Hematopoietic multipotent progenitor cell treated with erythropoietin and hydrocortisone succinate and interleukin-3 and kit ligand, for 17 days (in vitro differentiated cells): ENCODE results near the gene RNF214.
"Not testable (repeated sequence)": the region's sequence is repeated elsewhere in the genome, so short reads cannot be mapped to it uniquely, and the experiment has no call there.

ENCODE experiments used
- DNase-seq: peaks from one replicate; pipeline ENCODE4 v3.0.0-alpha.2; 2015; ENCODE audit warnings: low spot score

The RNF214 gene

GRCh38 chr11:117197516-117198456, 34.7 kb upstream of the RNF214 start:
- no peak for DNase-seq

GRCh38 chr11:117198613-117199012, 33.9 kb upstream of the RNF214 start:
- no peak for DNase-seq

DNA sequence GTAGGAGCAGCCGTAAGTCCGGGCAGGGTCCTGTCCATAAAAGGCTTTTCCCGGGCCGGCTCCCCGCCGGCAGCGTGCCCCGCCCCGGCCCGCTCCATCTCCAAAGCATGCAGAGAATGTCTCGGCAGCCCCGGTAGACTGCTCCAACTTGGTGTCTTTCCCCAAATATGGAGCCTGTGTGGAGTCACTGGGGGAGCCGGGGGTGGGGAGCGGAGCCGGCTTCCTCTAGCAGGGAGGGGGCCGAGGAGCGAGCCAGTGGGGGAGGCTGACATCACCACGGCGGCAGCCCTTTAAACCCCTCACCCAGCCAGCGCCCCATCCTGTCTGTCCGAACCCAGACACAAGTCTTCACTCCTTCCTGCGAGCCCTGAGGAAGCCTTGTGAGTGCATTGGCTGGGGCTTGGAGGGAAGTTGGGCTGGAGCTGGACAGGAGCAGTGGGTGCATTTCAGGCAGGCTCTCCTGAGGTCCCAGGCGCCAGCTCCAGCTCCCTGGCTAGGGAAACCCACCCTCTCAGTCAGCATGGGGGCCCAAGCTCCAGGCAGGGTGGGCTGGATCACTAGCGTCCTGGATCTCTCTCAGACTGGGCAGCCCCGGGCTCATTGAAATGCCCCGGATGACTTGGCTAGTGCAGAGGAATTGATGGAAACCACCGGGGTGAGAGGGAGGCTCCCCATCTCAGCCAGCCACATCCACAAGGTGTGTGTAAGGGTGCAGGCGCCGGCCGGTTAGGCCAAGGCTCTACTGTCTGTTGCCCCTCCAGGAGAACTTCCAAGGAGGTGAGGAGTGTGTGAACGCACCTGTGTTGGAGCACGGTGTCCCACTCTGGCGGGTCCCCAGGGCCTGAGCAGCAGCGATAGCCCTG, 33.2 kb upstream of the RNF214 start, which contains the start of gene TAGLN:
TAGLN (plus strand) TSS at position 318 of the 863 bp plus-strand sequence. CDS start 3,644 bp downstream, outside the sequence.
- DNase-seq, result no peak

DNA sequence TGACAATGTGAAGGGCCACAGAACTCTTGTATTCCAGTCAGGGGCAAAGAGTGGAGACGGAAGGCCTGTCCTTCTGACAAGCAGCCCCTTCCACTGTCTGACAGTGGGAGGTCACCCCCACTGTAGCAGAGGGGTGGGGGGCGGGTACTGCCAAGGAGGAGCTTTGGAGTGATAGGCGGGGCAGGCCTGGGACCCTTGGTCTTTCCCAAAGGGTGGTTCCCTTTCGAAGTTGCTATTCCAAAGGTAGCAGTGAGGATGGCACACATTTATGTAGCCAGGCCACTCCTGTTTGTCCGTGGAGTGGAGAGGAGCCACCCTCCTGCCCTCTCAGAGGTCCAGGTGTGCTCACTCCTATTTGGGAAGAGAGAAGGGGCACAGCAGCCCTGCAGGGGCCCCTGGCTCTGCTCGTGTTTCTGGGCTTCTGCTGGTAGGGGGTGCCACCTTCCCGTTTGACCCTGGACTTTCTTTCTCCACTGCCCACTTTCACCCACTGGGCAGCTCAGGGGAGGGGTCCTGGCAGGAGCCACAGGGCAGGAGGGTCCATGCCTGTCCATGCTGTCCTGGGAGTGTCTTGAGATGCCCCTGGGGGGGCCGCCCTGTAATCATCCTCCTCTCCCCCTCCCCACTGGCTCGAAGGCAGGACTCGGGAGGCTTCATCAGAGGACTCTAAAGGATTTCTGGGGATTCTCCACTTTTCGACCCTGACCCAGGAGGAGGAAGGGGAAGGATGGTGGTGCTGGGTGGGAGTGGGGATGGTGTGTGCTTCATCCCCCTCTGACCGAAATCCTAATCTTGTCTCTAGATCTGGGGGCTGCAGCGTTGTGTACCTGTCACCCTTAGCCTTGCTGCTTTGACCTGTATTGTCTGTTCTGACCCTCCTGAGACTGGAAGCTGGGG, 32.3 kb upstream of the RNF214 start:
- DNase-seq, result no peak

DNA sequence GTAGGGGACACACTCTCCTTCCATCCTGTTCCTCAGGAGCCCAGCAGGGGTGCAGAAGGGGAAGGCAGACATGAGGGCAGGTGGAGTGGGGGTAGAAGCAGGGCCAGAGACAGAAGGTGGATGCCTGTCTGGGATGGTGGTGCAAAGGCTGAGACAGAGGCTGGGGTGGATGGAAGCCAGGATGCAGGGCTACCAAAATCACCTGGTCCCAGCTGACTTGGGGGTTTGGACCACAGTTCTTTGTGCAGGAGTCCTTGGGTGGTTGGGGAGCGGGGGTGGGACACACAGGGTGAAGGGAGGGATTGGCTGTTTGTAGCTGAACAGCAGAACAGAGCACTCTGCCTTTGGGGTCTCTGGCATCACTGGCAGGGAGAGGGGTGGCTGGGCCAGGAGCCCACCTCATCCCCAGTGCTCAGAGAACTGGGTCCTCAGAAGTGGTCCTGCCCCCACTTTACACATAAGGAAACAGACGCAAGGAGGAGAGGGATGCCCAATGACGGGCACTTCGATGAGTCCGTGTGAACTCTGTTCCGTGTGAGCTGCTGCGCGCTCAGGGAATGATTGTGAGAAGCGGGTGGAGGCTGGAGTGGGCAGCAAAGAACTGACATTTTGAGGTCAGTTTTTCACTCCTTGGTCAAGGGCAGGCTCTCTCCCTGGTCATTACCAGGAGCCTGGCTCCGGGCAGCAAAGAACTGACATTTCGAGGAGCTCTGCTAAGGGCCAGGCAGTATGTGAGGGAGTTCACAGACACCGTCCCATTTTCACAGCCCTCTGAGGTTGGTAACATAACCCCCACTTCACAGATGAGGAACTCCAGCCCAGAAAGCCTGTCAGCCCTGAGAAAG, 31.4 kb upstream of the RNF214 start:
- no peak for DNase-seq

- DNase-seq, result no peak
Observed at GRCh38 chr11:117201658-117202305, 30.7 kb upstream of the RNF214 start.

DNA sequence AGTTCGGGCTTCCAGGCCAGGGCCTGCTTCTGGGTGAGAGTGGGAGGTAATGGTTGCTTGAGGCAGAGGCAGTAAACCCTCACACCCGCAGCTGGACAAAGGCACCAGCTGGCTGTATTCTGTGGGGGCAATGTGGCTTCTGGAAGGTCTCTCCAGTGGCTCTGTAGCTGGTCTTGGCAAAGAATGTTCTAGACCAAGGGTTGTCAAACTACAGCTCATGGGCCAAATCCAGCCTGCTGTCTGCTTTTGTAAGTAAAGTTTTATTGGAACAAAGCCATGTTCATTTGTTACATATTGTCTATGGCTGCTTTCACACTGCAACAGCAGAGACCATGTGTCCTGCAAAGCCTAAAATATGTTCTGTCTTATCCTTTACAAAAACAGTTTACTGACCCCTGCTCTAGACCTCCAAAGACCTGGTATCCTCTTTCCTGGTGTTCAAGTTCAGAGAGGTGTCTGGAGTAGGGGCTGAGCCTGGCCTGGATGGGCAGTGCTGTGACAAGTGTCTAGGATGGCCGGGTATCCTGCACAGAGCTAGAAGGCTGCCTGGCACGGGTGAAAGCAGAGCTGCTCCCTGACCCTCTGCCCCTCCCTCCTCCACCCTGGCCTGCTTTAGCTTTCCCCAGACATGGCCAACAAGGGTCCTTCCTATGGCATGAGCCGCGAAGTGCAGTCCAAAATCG, 29.9 kb upstream of the RNF214 start:
- no peak for DNase-seq

DNA sequence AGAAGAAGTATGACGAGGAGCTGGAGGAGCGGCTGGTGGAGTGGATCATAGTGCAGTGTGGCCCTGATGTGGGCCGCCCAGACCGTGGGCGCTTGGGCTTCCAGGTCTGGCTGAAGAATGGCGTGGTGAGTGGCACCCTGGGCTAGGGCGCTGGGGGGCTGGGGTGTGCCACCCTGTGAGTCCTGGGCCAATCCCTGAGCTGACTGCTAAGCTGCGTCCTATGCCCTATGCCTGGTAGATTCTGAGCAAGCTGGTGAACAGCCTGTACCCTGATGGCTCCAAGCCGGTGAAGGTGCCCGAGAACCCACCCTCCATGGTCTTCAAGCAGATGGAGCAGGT, 29.4 kb upstream of the RNF214 start:
- DNase-seq, result no peak

DNA sequence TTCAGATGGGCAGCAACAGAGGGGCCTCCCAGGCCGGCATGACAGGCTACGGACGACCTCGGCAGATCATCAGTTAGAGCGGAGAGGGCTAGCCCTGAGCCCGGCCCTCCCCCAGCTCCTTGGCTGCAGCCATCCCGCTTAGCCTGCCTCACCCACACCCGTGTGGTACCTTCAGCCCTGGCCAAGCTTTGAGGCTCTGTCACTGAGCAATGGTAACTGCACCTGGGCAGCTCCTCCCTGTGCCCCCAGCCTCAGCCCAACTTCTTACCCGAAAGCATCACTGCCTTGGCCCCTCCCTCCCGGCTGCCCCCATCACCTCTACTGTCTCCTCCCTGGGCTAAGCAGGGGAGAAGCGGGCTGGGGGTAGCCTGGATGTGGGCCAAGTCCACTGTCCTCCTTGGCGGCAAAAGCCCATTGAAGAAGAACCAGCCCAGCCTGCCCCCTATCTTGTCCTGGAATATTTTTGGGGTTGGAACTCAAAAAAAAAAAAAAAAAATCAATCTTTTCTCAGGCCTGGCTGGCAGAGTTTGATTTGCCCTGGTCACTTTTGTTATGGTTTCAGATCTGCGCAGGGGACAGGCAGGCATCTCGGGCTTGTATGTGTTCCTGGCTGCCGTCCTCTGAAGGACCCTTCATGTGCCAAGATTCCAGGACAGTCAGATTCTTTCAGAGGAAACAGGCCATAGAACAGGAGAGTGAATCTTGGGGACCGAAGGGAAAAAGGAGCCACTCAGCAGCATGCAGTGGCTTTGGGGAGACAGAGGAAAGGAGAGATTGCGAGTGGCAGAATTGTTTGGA, 28.0 kb upstream of the RNF214 start:
- DNase-seq, result no peak

DNA sequence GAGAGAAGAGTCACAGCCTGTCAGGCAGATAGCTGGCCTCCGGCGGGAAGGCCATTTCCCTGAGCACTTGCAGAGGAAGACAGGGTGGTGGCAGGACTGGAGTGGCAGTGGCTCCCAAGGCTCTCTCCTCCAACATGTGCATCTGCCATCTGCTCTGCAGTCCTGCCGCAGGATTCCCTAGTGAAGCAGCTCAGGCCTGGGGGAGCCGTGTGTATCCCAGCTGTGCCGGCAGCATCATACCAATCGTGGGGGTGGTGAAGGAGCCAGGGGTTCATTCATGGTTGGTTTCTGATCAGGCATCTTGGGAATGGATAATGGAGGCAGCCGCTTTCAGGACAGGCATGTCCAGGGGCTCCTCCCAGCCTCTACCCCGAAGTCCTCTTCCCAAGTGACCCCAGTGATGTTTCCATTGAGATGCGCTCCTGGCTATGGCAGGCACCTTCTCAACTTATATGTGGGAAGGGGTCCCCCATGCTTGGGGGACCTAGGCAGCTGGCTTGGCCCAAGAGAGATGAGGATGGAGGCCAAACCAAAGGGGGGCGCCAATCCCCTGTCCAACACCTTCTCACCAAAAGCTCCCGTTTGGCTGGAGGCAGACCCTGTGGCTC, 27.2 kb upstream of the RNF214 start:
- no peak for DNase-seq

- not testable (repeated sequence) for DNase-seq
Observed at GRCh38 chr11:117206111-117206510, 26.4 kb upstream of the RNF214 start.

DNA sequence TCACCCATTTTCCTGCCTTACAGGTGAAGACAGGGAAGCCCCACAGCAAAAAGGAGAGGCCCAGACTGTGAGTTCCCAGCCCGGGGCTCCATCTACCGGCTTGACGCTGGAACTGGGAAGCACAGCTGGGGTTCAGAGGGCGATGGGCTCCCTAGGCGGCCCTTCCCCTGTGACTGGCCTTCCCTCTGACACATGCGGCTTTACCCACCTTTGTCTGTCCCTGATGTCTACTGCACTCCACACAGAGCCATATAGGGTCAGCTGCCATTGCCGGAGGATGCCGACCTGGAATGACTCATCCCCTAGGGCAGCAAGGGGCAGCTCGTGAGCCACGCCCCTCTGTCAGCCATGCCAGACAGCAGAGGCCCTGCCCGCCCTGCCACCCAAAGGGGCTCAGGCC, 25.6 kb upstream of the RNF214 start:
- DNase-seq, result not testable (repeated sequence)

GRCh38 chr11:117207481-117207880, 25.0 kb upstream of the RNF214 start:
- not testable (repeated sequence) for DNase-seq

DNA sequence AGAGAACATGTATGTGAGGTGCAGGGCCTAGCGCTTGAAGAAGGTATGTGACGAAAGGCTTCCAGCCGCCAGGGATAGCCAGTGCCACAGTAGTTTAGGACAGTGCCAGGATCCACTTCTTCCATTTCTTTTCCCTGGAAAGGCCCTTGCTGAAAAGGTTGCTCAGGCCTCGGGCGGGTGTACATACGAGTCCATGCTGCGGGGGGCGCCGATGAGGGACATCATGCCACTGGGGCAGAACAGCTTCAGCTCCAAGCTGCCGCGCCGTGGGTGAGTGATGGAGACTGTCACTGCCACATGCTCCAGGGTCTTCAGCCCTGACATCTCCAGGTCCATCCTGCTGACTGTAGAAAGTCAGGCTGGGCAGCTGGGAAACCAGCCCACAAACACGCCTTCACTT, 23.8 kb upstream of the RNF214 start:
- not testable (repeated sequence) for DNase-seq

DNA sequence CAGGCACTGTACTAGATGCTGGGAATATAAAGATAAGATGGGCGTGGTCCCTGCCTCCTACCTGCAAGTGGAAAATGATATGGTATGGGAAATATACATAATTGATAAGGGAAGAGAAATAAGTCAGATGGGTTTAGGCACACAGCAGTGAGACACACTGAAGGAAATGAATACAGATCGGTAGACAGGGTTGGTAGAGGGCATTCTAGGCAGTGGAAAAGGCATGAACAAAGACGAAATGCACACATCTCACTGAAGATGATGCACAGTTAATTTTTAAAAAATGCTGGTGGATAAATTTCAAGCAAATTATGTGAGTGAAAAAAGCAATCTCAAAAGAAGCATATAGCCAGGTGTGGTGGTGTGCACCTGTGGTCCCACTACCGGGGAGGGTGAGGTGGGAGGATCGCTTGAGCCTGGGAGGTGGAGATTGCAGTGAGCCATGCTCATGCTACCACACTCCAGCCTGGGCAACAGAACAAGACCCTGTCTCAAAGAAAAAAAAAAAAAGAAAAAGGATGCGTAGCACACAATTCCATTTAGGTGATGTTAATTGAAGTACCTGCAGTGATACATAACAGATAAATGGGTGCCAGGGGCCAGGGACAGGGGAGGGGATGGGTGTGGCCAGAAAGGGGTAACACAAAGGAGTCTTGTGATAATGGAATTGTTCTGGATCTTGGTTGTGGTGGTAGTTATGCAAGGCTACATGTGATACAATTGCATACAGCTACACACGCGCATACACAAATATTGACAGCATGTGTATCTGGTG, 22.9 kb upstream of the RNF214 start:
- DNase-seq, result not testable (repeated sequence)

- no peak for DNase-seq
Observed at GRCh38 chr11:117210620-117211019, 21.9 kb upstream of the RNF214 start.

- no peak for DNase-seq
Observed at GRCh38 chr11:117212697-117213355, 19.6 kb upstream of the RNF214 start.
